Bronchial epithelial cell (primary cell): Measurements from ENCODE around the gene TMEM178B. TPM values are rescaled to one million over a fixed set of nuclear protein-coding genes. Genes with fewer than 3 reads are reported as not detected.

Experiments used
- DNase-seq: peaks from one replicate; pipeline ENCODE4 v3.0.0-alpha.2; 2010; ENCODE audit warnings: low read depth
- FAIRE-seq: peaks from 2 replicates; lab custom pipeline; 2011; peaks lifted over from hg19 to GRCh38; lab: Jason Lieb, UNC
- H3K27me3 ChIP-seq: 2 replicates; pipeline ENCODE4 v1.5.1; 2011; ENCODE audit warnings: low read length; ENCODE audit not compliant: control insufficient read depth, insufficient read depth
- H3K36me3 ChIP-seq: 2 replicates; pipeline ENCODE4 v1.5.1; 2011; ENCODE audit warnings: low read length; ENCODE audit not compliant: control insufficient read depth, insufficient read depth
- H3K4me3 ChIP-seq: 2 replicates; pipeline ENCODE4 v1.5.1; 2011; ENCODE audit warnings: mild to moderate bottlenecking, low read depth, low read length, control low read depth
- CTCF ChIP-seq: IDR thresholded peaks from 2 replicates; pipeline ENCODE4 v1.5.1; 2011; ENCODE audit warnings: mild to moderate bottlenecking, moderate library complexity, low read length, control low read depth, inconsistent platforms; ENCODE audit not compliant: insufficient read depth, severe bottlenecking
- total RNA-seq: library from RNA; depleted of rRNA; stranded (reverse); fragments of >200 nt; gene quantifications from 2 replicates; pipeline ENCODE4 v1.2.1, GENCODE V29; 2014

Gene TMEM178B
- total RNA-seq, 1 donor from 2014 or later = under 0.01 TPM

DNA sequence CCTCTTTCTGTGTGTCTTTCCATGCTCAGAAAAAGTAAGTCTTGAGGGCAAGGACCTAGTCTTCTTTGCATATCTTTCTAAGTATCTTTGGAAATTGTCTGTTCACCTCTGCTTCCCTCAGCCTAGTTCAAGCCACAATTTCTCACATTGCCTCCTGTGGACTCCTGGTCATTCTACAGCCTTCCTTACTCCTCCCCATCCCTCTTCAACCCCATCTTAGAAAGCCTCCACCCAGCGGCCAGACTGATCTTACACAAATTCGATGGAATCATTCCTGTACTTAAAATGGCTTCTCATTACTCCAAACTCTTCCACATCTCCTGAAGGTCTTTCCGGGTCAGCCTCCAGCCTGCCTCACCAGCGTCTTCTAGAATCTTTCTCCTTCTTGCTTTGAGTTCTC, 453.2 kb downstream of the TMEM178B start:
- no peak for FAIRE-seq
- no peak for DNase-seq
- TF ChIP-seq CTCF = no peak
- Histone ChIP-seq H3K27me3 (no peaks in the 10 kb centered on the region), H3K4me3 (no peak overlapping the region), H3K36me3 (no peaks in the 10 kb centered on the region)

- TF ChIP-seq CTCF = no peak
- DNase-seq (no peak), FAIRE-seq (no peak)
- no peaks in the 10 kb centered on the region for H3K36me3 ChIP-seq
- H3K4me3 ChIP-seq = no peak overlapping the region
- H3K27me3 ChIP-seq = no peaks in the 10 kb centered on the region
These were observed 454.5 kb downstream of the TMEM178B start for GRCh38 chr7:141528399-141528798.

Other genes with a start within 250 kb of the TMEM178B start
- gene BRAF, start 149.1 kb upstream of the TMEM178B start, total RNA-seq = 11.3 and 16.8 TPM in 2 replicates
- gene MRPS33, start 59.1 kb upstream of the TMEM178B start, total RNA-seq = 25.3 and 56.6 TPM in 2 replicates